GM12878 (cell line): ENCODE results near the gene ZNF566. TPM values are rescaled to one million over a fixed set of nuclear protein-coding genes. Genes with fewer than 3 reads are reported as not detected.

Experiments used
- ATAC-seq: fragments of 200-7000 bp; cut with Tn5 transposase; 3 replicates; pipeline ENCODE4 v1.9.1; 2020; ENCODE audit warnings: mild to moderate bottlenecking, moderate library complexity
- BruUV-seq: library from RNA; stranded (reverse); fragments of 400-500 nt; replicated peaks from 2 replicates; lab custom pipeline; 2021; lab: Mats Ljungman, UMichigan
- CTCF ChIA-PET: fragments of 300-600 bp; sonication (Branson Sonifier 250); formaldehyde crosslinking; extraction: SDS; loops from one replicate; lab custom pipeline; 2021; ENCODE audit warnings: inconsistent platforms; lab: Yijun Ruan, JAX
- POLR2A ChIA-PET: fragments of 350-600 bp; formaldehyde crosslinking; extraction: SDS; loops from one replicate; lab custom pipeline; 2021; ENCODE audit warnings: inconsistent platforms; lab: Charles Lee
- RAD21 ChIA-PET: fragments of 300-600 bp; sonication (Branson Sonifier 250); formaldehyde crosslinking; loops from one replicate; lab custom pipeline; 2023; ENCODE audit warnings: antibody characterized with exemption; ENCODE audit not compliant: unreplicated experiment; lab: Charles Lee
- SMC1A ChIA-PET: fragments of 300-600 bp; sonication (Branson Sonifier 250); formaldehyde crosslinking; loops from one replicate; lab custom pipeline; 2023; ENCODE audit not compliant: unreplicated experiment, uncharacterized antibody; lab: Charles Lee
- DNase-seq: peaks from one replicate; pipeline ENCODE4 v3.0.0-alpha.2; 2011; ENCODE audit warnings: low read depth, low spot score
- FAIRE-seq: peaks from 3 replicates; lab custom pipeline; 2011; peaks lifted over from hg19 to GRCh38; lab: Jason Lieb, UNC
- H2AFZ ChIP-seq: 2 replicates; pipeline ENCODE4 v1.6.0; 2011; ENCODE audit warnings: low read depth, low read length, control low read depth; ENCODE audit not compliant: control insufficient read depth
- H3K27ac ChIP-seq: 2 replicates; pipeline ENCODE4 v1.5.1; 2011; ENCODE audit warnings: control low read depth; ENCODE audit not compliant: control insufficient read depth, insufficient read depth
- H3K27me3 ChIP-seq, 2 experiments: replicated peaks in 1 of 2; 2 replicates each; pipeline versions ENCODE4 v1.6.0 to v1.6.1; 2011; ENCODE audit warnings: low read length in 1 of 2; ENCODE audit not compliant: control insufficient read depth in 2 of 2, insufficient read depth in 2 of 2
- H3K36me3 ChIP-seq, 2 experiments: 2 replicates each; pipeline ENCODE4 v1.5.1; 2011; ENCODE audit warnings: low read length in 1 of 2; ENCODE audit not compliant: control insufficient read depth in 2 of 2, insufficient read depth in 2 of 2
- H3K4me1 ChIP-seq: 2 replicates; pipeline ENCODE4 v1.6.1; 2011; ENCODE audit warnings: mild to moderate bottlenecking, low read length, moderate library complexity, mixed read lengths; ENCODE audit not compliant: control insufficient read depth, insufficient read depth
- H3K4me2 ChIP-seq: 2 replicates; pipeline ENCODE4 v1.6.0; 2011; ENCODE audit warnings: control low read depth; ENCODE audit not compliant: control insufficient read depth, insufficient read depth
- H3K4me3 ChIP-seq: fragments of 200-600 bp; sonication (generic); 2 replicates; pipeline ENCODE4 v1.5.1; 2016
- H3K79me2 ChIP-seq: 2 replicates; pipeline ENCODE4 v1.6.0; 2011; ENCODE audit warnings: low read length; ENCODE audit not compliant: control insufficient read depth, insufficient read depth
- H3K9ac ChIP-seq: 2 replicates; pipeline ENCODE4 v1.8.0; 2011; ENCODE audit warnings: low read length, control low read depth, mixed read lengths; ENCODE audit not compliant: control insufficient read depth, insufficient read depth
- H3K9me3 ChIP-seq: replicated peaks from 3 replicates; pipeline ENCODE4 v1.5.1; 2011; ENCODE audit warnings: mild to moderate bottlenecking, low read length; ENCODE audit not compliant: control insufficient read depth, insufficient read depth
- H4K20me1 ChIP-seq: 2 replicates; pipeline ENCODE4 v1.6.0; 2011; ENCODE audit not compliant: control insufficient read depth, insufficient read depth
- ATF7 ChIP-seq: fragments of 450-650 bp; IDR thresholded peaks from 2 replicates; pipeline ENCODE4 v1.6.1; 2016; ENCODE audit warnings: low read depth, mild to moderate bottlenecking
- CBFB ChIP-seq: IDR thresholded peaks from 2 replicates; pipeline ENCODE4 v1.6.1; 2016; ENCODE audit warnings: antibody characterized with exemption, low read depth
- CHD4 ChIP-seq: fragments of 200-600 bp; sonication (generic); IDR thresholded peaks from 2 replicates; pipeline ENCODE4 v1.6.1; 2016; ENCODE audit warnings: mild to moderate bottlenecking
- CTCF ChIP-seq, 3 experiments: IDR thresholded peaks in 2 of 3; conservative IDR thresholded peaks in 1 of 3; 2 replicates each; pipeline ENCODE4 v1.5.1; 2011; ENCODE audit warnings: low read depth in 3 of 3, low read length in 3 of 3, mild to moderate bottlenecking in 3 of 3, control low read depth in 2 of 3, moderate library complexity in 2 of 3, inconsistent platforms in 1 of 3, mixed read lengths in 1 of 3; ENCODE audit not compliant: control insufficient read depth in 2 of 3, insufficient read depth in 1 of 3; ENCODE audit errors: extremely low read depth in 1 of 3
- FOXM1 ChIP-seq: IDR thresholded peaks from 2 replicates; pipeline ENCODE4 v1.6.1; 2012; ENCODE audit warnings: low read depth, mild to moderate bottlenecking, inconsistent platforms, low read length, moderate library complexity
- GATAD2B ChIP-seq: fragments of 450-650 bp; conservative IDR thresholded peaks from 2 replicates; pipeline ENCODE4 v1.6.1; 2017; ENCODE audit warnings: low read depth, mild to moderate bottlenecking, moderate library complexity
- HDGF ChIP-seq: fragments of 450-650 bp; IDR thresholded peaks from 2 replicates; pipeline ENCODE4 v1.6.1; 2016; ENCODE audit warnings: antibody characterized with exemption
- IRF5 ChIP-seq: fragments of 450-650 bp; IDR thresholded peaks from 2 replicates; pipeline ENCODE4 v1.6.1; 2017; ENCODE audit warnings: borderline replicate concordance
- KAT2A ChIP-seq: conservative IDR thresholded peaks from 2 replicates; pipeline ENCODE4 v1.6.1; 2011; ENCODE audit warnings: low read depth, low read length; ENCODE audit not compliant: control insufficient read depth
- NFIC ChIP-seq: IDR thresholded peaks from 2 replicates; pipeline ENCODE4 v1.6.1; 2012; ENCODE audit warnings: low read depth, mild to moderate bottlenecking, inconsistent platforms, low read length, moderate library complexity
- POLR2AphosphoS5 ChIP-seq: IDR thresholded peaks from 2 replicates; pipeline ENCODE4 v1.6.1; 2011; ENCODE audit warnings: mild to moderate bottlenecking, low read length, inconsistent platforms
- RCOR1 ChIP-seq: conservative IDR thresholded peaks from 2 replicates; pipeline ENCODE4 v1.6.1; 2012; ENCODE audit warnings: low read depth, low read length, improper control_type of control experiment
- RFX5 ChIP-seq: IDR thresholded peaks from 2 replicates; pipeline ENCODE4 v1.6.1; 2011; ENCODE audit warnings: low read depth, low read length, improper control_type of control experiment
- RUNX3 ChIP-seq: IDR thresholded peaks from 2 replicates; pipeline ENCODE4 v1.6.1; 2012; ENCODE audit warnings: low read length, inconsistent platforms
- TCF12 ChIP-seq: IDR thresholded peaks from 2 replicates; pipeline ENCODE4 v1.6.1; 2011; ENCODE audit warnings: low read depth, mild to moderate bottlenecking, low read length
- USF1 ChIP-seq: IDR thresholded peaks from 2 replicates; pipeline ENCODE4 v1.6.1; 2011; ENCODE audit warnings: borderline replicate concordance, low read depth, mild to moderate bottlenecking, moderate library complexity, mixed read lengths, low read length; ENCODE audit not compliant: insufficient read depth; ENCODE audit errors: extremely low read length
- ZNF217 ChIP-seq: fragments of 450-650 bp; IDR thresholded peaks from 2 replicates; pipeline ENCODE4 v1.6.1; 2017; ENCODE audit warnings: antibody characterized with exemption, mild to moderate bottlenecking
- WGBS: methylation state at CpG from one replicate; pipeline ENCODE4 v1.1.6; 2016; ENCODE audit warnings: low lambda C conversion rate; ENCODE audit not compliant: insufficient replicate concordance, insufficient coverage; ENCODE audit errors: missing lambda C conversion rate; 5-methylcytosine and 5-hydroxymethylcytosine counted together
- in situ Hi-C: fragments of 300-500 bp; cut with MboI; formaldehyde crosslinking; loops from 9 replicates; pipeline ENCODE4 v1.14.3; 2018; ENCODE audit warnings: mixed read lengths
- intact Hi-C: fragments of 100-400 bp; cut with micrococcal nuclease; formaldehyde crosslinking; loops from one replicate; pipeline ENCODE4 v1.14.2; 2022; ENCODE audit not compliant: unreplicated experiment
- polyA plus RNA-seq, 11 experiments: library from polyadenylated mRNA; depleted of rRNA in 4 of 11; unstranded in 6 of 11; stranded (reverse) in 5 of 11; fragments of >200 nt; fragmentation: Nextera tagmentation in 4 of 11; fragmentation: Illumina TruSeq in 1 of 11; extraction: Ambion mirVana in 4 of 11; extraction: Trizol in 1 of 11; gene quantifications; 1 replicate in 1 of 11; 2 replicates in 10 of 11; pipeline versions ENCODE4 v1.2.1 to v1.2.3, GENCODE V29; 2011 to 2016; ENCODE audit warnings: inconsistent platforms in 2 of 11, missing spikeins in 2 of 11, low read depth in 1 of 11
- total RNA-seq, 4 experiments: library from RNA; depleted of rRNA in 3 of 4; stranded (reverse); fragments of >200 nt in 3 of 4; fragmentation: Illumina TruSeq in 1 of 4; extraction: Trizol in 1 of 4; gene quantifications; 2 replicates each; pipeline versions ENCODE4 v1.2.1 to v1.2.3, GENCODE V29; 2013 to 2021

Gene ZNF566
- total and polyA plus RNA-seq, 10 of the 15 experiments (the other 5 are each of a cell fraction or from before 2014, with no cell fraction given), result 2.5 to 5.8 (median 3.9) TPM

GRCh38 chr19:36460046-36460445 is 29.3 kb downstream of the ZNF566 start:
- Histone ChIP-seq H3K9ac (no peak overlapping the region), H3K27me3 (no peaks in the 10 kb centered on the region), H2AFZ (no peak overlapping the region), H3K4me2 (no peak overlapping the region), H3K79me2 (no peaks in the 10 kb centered on the region), H3K4me1 (no peaks in the 10 kb centered on the region), H3K27ac (no peak overlapping the region), H3K36me3 (no peaks in the 10 kb centered on the region), H4K20me1 (no peaks in the 10 kb centered on the region), H3K9me3 (peaks cover 5% of the 10 kb centered on the region; the same call in 2 of the 3 replicates), H3K4me3 (no peak overlapping the region)
- TF ChIP-seq CHD4 (no peak), KAT2A (no peak), RCOR1 (no peak), GATAD2B (no peak), CTCF (IDR thresholded peaks at IDR 0.05 in 2 of 3, conservative IDR thresholded peaks at IDR 0.05 in 1 of 3; ENCODE audit: control insufficient read depth in 2 of 3, extremely low read depth in 1 of 3, insufficient read depth in 1 of 3, low read depth in 3 of 3, low read length in 3 of 3) (no peak), NFIC (no peak), RFX5 (no peak), TCF12 (no peak), IRF5 (no peak), POLR2AphosphoS5 (no peak), ATF7 (no peak), HDGF (no peak), CBFB (no peak), USF1 (no peak), FOXM1 (no peak), ZNF217 (no peak), RUNX3 (no peak)
- 100% methylated on average over 1 of the region's 1 CpG for WGBS
- DNase-seq, result no peak
- BruUV-seq, result no TSS peak
- ChIA-PET RAD21 (no interaction called here), CTCF (no interaction called here), POLR2A (no interaction called here), SMC1A (no interaction called here)
- no peak for FAIRE-seq
- ATAC-seq, result no peak
- in situ Hi-C loops (no loop called here), intact Hi-C loops (no loop called here)
